H9 (cell line): ENCODE results near the gene ADGRD1. TPM values are rescaled to one million over a fixed set of nuclear protein-coding genes. Genes with fewer than 3 reads are reported as not detected.

Source experiments
- DNase-seq: peaks from one replicate; pipeline ENCODE4 v3.0.0-alpha.2; 2017
- H2AFZ ChIP-seq: one replicate; pipeline ENCODE4 v1.6.1; 2013; ENCODE audit warnings: mild to moderate bottlenecking, low read length, control low read depth, moderate library complexity
- H2AK5ac ChIP-seq: 2 replicates; pipeline ENCODE4 v1.6.1; 2013; ENCODE audit warnings: low read length, control low read depth, mixed read lengths; ENCODE audit not compliant: insufficient read length
- H2BK120ac ChIP-seq: one replicate; pipeline ENCODE4 v1.6.1; 2013; ENCODE audit warnings: low read depth, mild to moderate bottlenecking, low read length, control low read depth, inconsistent platforms; ENCODE audit not compliant: poor library complexity, severe bottlenecking
- H2BK12ac ChIP-seq: 2 replicates; pipeline ENCODE4 v1.6.1; 2013; ENCODE audit warnings: low read length, control low read depth, mixed read lengths, low read depth; ENCODE audit not compliant: insufficient read length
- H2BK15ac ChIP-seq: 2 replicates; pipeline ENCODE4 v1.6.1; 2013; ENCODE audit warnings: low read depth, low read length, control low read depth
- H2BK20ac ChIP-seq: one replicate; pipeline ENCODE4 v1.6.1; 2013; ENCODE audit warnings: low read depth, mild to moderate bottlenecking, low read length, control low read depth, inconsistent platforms; ENCODE audit not compliant: poor library complexity, severe bottlenecking
- H2BK5ac ChIP-seq: 2 replicates; pipeline ENCODE4 v1.6.1; 2013; ENCODE audit warnings: low read length, control low read depth, mixed read lengths; ENCODE audit not compliant: insufficient read length
- H3K14ac ChIP-seq: 2 replicates; pipeline ENCODE4 v1.6.1; 2013; ENCODE audit warnings: low read length, control low read depth; ENCODE audit not compliant: insufficient read depth
- H3K18ac ChIP-seq: 2 replicates; pipeline ENCODE4 v1.6.1; 2013; ENCODE audit warnings: low read depth, mild to moderate bottlenecking, mixed read lengths, low read length, control low read depth; ENCODE audit not compliant: insufficient read length
- H3K23ac ChIP-seq: 2 replicates; pipeline ENCODE4 v1.6.1; 2013; ENCODE audit warnings: low read length, control low read depth, mixed read lengths, low read depth; ENCODE audit not compliant: insufficient read length
- H3K23me2 ChIP-seq: 2 replicates; pipeline ENCODE4 v1.6.1; 2013; ENCODE audit warnings: low read depth, mild to moderate bottlenecking, mixed read lengths, low read length, control low read depth; ENCODE audit not compliant: insufficient read length, poor library complexity, severe bottlenecking
- H3K27ac ChIP-seq: 2 replicates; pipeline ENCODE4 v1.5.1; 2013; ENCODE audit warnings: low read length, control low read depth, mixed read lengths, low read depth; ENCODE audit not compliant: insufficient read length
- H3K27me3 ChIP-seq: 2 replicates; pipeline ENCODE4 v1.6.1; 2013; ENCODE audit warnings: low read length, control low read depth, inconsistent platforms; ENCODE audit not compliant: insufficient read depth
- H3K4ac ChIP-seq: 2 replicates; pipeline ENCODE4 v1.6.1; 2013; ENCODE audit warnings: low read depth, mild to moderate bottlenecking, control low read depth, inconsistent platforms, low read length, moderate library complexity
- H3K4me1 ChIP-seq: 2 replicates; pipeline ENCODE4 v1.6.1; 2013; ENCODE audit warnings: low read length, control low read depth, inconsistent platforms; ENCODE audit not compliant: insufficient read depth
- H3K4me2 ChIP-seq: 2 replicates; pipeline ENCODE4 v1.6.1; 2013; ENCODE audit warnings: low read length, control low read depth, mixed read lengths; ENCODE audit not compliant: insufficient read length, insufficient read depth
- H3K56ac ChIP-seq: 2 replicates; pipeline ENCODE4 v1.6.1; 2013; ENCODE audit warnings: low read depth, mild to moderate bottlenecking, mixed read lengths, low read length, control low read depth; ENCODE audit not compliant: insufficient read length
- H3K79me1 ChIP-seq: 2 replicates; pipeline ENCODE4 v1.6.1; 2013; ENCODE audit warnings: low read depth, mild to moderate bottlenecking, moderate library complexity, low read length, control low read depth, inconsistent platforms; ENCODE audit not compliant: insufficient read depth, poor library complexity, severe bottlenecking
- H3K79me2 ChIP-seq: 2 replicates; pipeline ENCODE4 v1.6.1; 2013; ENCODE audit warnings: low read length, control low read depth, inconsistent platforms; ENCODE audit not compliant: insufficient read depth
- H3K9ac ChIP-seq: 2 replicates; pipeline ENCODE4 v1.6.1; 2013; ENCODE audit warnings: low read length, control low read depth, mixed read lengths; ENCODE audit not compliant: insufficient read length; ENCODE audit errors: extremely low read depth
- H3K9me3 ChIP-seq: one replicate; pipeline ENCODE4 v1.6.1; 2013; ENCODE audit warnings: low read depth, low read length, inconsistent platforms; ENCODE audit not compliant: control insufficient read depth
- H3T11ph ChIP-seq: one replicate; pipeline ENCODE4 v1.6.1; 2013; ENCODE audit warnings: mild to moderate bottlenecking, low read length, control low read depth, inconsistent platforms
- H4K20me1 ChIP-seq: one replicate; pipeline ENCODE4 v1.6.1; 2013; ENCODE audit not compliant: control insufficient read depth, insufficient read length, insufficient read depth
- H4K5ac ChIP-seq: 2 replicates; pipeline ENCODE4 v1.6.1; 2013; ENCODE audit warnings: low read depth, mild to moderate bottlenecking, mixed read lengths, low read length, control low read depth; ENCODE audit not compliant: insufficient read length
- H4K8ac ChIP-seq: replicated peaks from 2 replicates; pipeline ENCODE4 v1.6.1; 2013; ENCODE audit warnings: low read length, control low read depth, mixed read lengths, low read depth; ENCODE audit not compliant: insufficient read length
- H4K91ac ChIP-seq: 2 replicates; pipeline ENCODE4 v1.6.1; 2013; ENCODE audit warnings: low read depth, mild to moderate bottlenecking, moderate library complexity, mixed read lengths, low read length, control low read depth; ENCODE audit not compliant: insufficient read length
- H3K27ac Mint-ChIP-seq, 3 experiments: 2 replicates in 2 of 3; 3 replicates in 1 of 3; pipeline ENCODE4 v1.8.0; 2020 to 2021; ENCODE audit warnings: mixed read lengths in 3 of 3, mild to moderate bottlenecking in 1 of 3, moderate library complexity in 1 of 3
- H3K27me3 Mint-ChIP-seq: 2 replicates; pipeline ENCODE4 v1.8.0; 2021; ENCODE audit warnings: low read depth, mild to moderate bottlenecking, moderate library complexity, mixed read lengths
- H3K36me3 Mint-ChIP-seq, 3 experiments: 2 replicates in 2 of 3; 3 replicates in 1 of 3; pipeline ENCODE4 v1.8.0; 2020 to 2021; ENCODE audit warnings: low read depth in 3 of 3, mixed read lengths in 3 of 3; ENCODE audit not compliant: insufficient read depth in 1 of 3
- H3K4me1 Mint-ChIP-seq, 2 experiments: 2 replicates each; pipeline ENCODE4 v1.8.0; 2020; ENCODE audit warnings: mixed read lengths in 2 of 2
- H3K4me3 Mint-ChIP-seq, 2 experiments: 2 replicates in 1 of 2; 3 replicates in 1 of 2; pipeline ENCODE4 v1.8.0; 2020 to 2021; ENCODE audit warnings: mild to moderate bottlenecking in 2 of 2, mixed read lengths in 2 of 2, moderate library complexity in 1 of 2
- H3K9me3 Mint-ChIP-seq, 2 experiments: 2 replicates in 1 of 2; 3 replicates in 1 of 2; pipeline ENCODE4 v1.8.0; 2020; ENCODE audit warnings: mild to moderate bottlenecking in 2 of 2, mixed read lengths in 2 of 2, moderate library complexity in 1 of 2
- CTCF ChIP-seq: fragments of 200-600 bp; sonication (generic); conservative IDR thresholded peaks from 3 replicates; pipeline ENCODE4 v1.8.0; 2021; ENCODE audit warnings: antibody characterized with exemption, mild to moderate bottlenecking
- WGBS: extraction: QIAGEN DNeasy Blood & Tissue Kit; methylation state at CpG from one replicate; pipeline ENCODE4 v1.1.7; 2013; ENCODE audit warnings: missing lambda C conversion rate, low lambda C conversion rate, mixed read lengths; ENCODE audit not compliant: insufficient read length; ENCODE audit errors: extremely low coverage; 5-methylcytosine and 5-hydroxymethylcytosine counted together
- total RNA-seq: library from RNA; stranded (reverse); gene quantifications from 2 replicates; pipeline ENCODE4 v1.2.1, GENCODE V29; 2021

Gene ADGRD1
- total RNA-seq, 1 experiment from 2014 or later = 0.52 TPM

GRCh38 chr12:131075194-131075593 lies 121.5 kb downstream of the ADGRD1 start:
- Histone ChIP-seq H4K5ac (no peak overlapping the region), H2BK5ac (no peak overlapping the region), H3K27me3 (no peaks in the 10 kb centered on the region), H3K4ac (no peak overlapping the region), H2BK15ac (no peak overlapping the region), H3K56ac (no peak overlapping the region), H3K79me2 (no peaks in the 10 kb centered on the region), H3K79me1 (no peaks in the 10 kb centered on the region), H2BK120ac (no peak overlapping the region), H3T11ph (no peak overlapping the region), H2BK12ac (no peak overlapping the region), H3K9ac (no peak overlapping the region), H3K27ac (no peak overlapping the region), H4K91ac (no peak overlapping the region), H3K4me1 (no peaks in the 10 kb centered on the region), H2AFZ (no peak overlapping the region), H3K23me2 (no peaks in the 10 kb centered on the region), H3K23ac (no peak overlapping the region), H3K4me2 (no peak overlapping the region), H4K8ac (no peak overlapping the region), H2AK5ac (no peak overlapping the region), H3K9me3 (no peaks in the 10 kb centered on the region), H4K20me1 (no peaks in the 10 kb centered on the region), H2BK20ac (no peak overlapping the region), H3K14ac (no peak overlapping the region), H3K18ac (no peak overlapping the region)
- Mint-ChIP-seq H3K27ac (no peak overlapping the region), H3K36me3 (no peaks in the 10 kb centered on the region; a peak in 2 of 7 replicates), H3K9me3 (peaks cover 5 to 11% of the 10 kb centered on the region in 2 experiments; a peak in 3 of 5 replicates), H3K4me3 (no peak overlapping the region), H3K27me3 (peaks cover 12% of the 10 kb centered on the region), H3K4me1 (0 out of 4 replicates have a peak, but pooled peaks cover 0 to 2% of the 10 kb centered on the region in 2 experiments)
- no peak for TF ChIP-seq CTCF
- DNase-seq = peak; percentile 14
- WGBS = 100% methylated on average over 1 of the region's 6 CpGs
